NB4 (cell line): Measurements from ENCODE around the gene SGMS1.

Source experiments
- CTCF ChIP-seq: IDR thresholded peaks from one replicate; pipeline ENCODE4 v1.5.1; 2012; ENCODE audit warnings: low read depth, low read length
- MAX ChIP-seq: IDR thresholded peaks from 2 replicates; pipeline ENCODE4 v1.6.1; 2011; ENCODE audit warnings: low read depth, low read length
- POLR2A ChIP-seq: IDR thresholded peaks from 2 replicates; pipeline ENCODE4 v1.6.1; 2011; ENCODE audit warnings: mild to moderate bottlenecking; ENCODE audit not compliant: insufficient read length; ENCODE audit errors: extremely low read depth

DNA sequence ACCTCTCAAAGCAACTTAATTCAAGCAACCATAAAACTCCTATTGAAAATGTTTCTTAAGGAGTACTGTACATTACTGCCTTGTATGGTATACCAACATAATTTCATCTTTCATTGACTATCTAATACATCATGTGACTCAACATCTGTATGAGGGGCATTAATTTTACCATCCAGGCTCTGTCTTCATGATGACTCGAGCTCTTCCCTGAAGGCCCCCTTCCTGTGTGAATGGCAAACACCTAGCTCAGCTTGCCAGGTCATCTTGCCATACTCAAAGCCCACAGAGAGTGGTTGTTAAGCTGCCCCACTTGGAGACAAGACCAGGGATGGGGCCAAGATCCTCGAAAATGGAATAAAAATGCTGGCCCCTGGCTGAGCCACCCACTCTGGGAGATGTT, 82.4 kb downstream of the SGMS1 start:
- TF ChIP-seq CTCF (no peak), POLR2A (no peak), MAX (no peak)
